Measurements from ENCODE around the gene RPA1.

The RPA1 gene

DNA sequence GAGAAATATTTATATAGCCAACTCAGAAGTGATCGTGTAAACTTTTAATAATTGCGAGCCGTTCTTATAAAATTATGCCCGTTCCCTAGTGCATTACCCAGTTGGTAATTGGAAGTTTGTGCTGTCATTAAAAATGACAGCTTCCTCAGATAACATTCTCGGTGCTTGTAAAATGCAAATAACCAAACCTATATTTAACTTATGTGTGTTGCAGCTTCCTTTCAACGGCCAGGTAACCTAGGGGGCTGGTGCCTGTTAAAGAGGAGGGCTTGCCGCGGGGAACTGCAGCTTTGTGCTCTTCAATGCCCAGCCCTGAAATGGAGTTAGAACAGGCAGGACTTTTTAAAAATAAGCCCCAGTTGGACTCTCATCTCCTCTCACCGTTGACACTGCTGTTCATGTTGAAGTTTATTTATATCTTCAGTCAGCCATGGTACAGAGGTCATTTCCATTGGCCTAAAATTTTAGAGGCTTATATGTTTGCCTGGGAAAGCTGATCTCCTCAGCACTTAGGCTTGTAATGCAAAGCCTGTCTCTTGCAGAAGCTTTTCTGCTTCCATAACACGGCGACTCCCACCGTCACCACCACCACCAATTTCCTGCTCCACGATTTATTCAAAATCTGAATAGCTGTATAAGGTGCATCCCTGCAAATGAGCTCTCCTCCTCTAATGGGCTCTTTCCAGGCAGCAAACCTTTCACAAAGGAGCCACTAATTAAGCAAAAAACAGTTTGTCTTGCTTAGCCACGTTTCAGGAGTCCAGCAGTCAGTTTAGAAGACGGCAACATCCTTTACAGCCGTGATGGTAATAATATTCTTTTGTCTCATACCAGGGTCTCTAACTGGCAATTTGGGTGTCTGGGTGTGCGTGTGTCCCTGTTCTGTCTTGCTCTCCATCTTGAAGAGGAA, 74.7 kb downstream of the RPA1 start:
- intact Hi-C loops (cut with DNase I), result loop anchor here (5.0 kb wide), 1 partner anchor 128 kb away; the partner anchor contains the start of gene DPH1
- no peak for DNase-seq

DNA sequence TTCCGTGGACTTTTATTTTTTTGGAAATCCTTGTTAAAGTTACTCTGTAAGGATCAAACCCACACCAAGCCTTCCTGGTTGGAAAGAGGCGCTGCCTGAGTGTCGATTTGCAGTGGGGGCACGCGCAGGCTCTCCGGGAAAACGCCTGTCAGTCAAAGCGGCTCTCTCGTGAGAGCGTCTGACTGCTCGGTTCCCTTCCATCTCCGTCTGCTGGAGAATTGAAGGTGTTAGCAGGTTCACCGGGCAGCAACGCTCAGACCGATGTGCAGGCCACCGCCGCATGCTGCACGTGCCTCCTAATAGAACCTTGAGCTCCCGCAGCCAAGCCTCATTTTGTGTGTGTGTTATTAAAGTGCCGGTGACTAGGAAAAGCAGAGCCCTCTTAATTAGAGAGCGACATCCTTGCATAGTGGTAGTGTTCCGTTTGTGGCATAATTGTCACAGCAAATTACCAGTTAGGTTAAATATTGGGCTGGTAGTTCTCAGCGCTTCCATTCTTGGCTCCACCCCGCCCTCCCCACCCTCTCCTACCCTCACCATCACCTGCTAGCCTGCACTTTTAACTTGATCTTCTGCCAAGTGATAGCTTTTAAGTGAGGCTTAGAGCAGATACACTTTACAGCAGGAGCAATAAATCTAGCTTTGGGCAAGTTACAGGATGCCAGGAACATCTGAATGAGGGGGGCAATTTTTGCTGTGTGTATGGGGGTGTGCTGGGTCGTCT, 75.5 kb downstream of the RPA1 start:
- peak in 40 of 42 donors; percentile 25 to 81 (median 52) for DNase-seq
- intact Hi-C loops (cut with DNase I), result loop anchor here (5.0 kb wide), 1 partner anchor 127 kb away; the partner anchor contains the start of gene DPH1

DNA sequence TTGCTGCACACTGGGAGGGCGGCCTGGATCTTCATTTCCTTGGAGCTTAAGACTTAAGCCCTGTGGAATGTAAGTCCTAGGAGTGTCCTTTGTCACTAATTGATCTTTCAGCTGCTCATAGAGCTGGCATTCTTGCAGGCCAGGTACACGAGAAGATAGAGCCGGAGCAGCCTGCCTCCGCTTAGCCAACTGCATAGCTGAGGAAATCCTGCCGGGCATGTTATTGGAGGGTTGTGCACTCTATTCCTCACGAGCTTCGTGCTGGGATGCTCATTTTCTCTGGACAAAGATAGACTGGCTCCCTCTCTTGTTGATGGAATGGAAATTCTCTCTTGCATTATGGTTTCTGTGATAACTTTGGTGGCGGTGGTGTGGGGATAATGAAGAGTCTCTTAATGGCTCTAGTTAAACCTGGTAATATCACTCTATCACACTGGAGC, 76.9 kb downstream of the RPA1 start:
- intact Hi-C loops (cut with DNase I), result loop anchor here (5.0 kb wide), 1 partner anchor 126 kb away; the partner anchor contains the start of gene DPH1
- DNase-seq, result no peak

DNA sequence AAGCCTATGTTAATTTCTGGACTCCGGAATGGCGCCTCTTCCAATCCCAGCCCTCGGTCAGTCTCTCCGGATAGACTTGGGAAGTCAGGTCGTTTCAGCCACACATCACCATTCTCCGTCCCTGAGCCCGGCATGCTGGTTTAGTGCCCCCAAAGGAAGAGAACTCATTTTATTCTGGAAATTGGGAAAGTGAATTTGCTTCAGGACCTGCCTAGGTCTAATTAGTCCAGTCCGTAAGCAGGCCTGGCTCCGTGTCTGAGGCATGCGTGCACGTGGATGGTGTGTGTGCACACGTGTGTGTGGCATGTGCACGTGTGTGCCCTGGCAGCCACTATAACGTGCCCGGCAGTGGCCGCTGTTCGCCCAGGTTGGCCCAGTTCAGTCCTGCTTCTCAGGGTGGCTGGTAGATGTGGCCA, 77.4 kb downstream of the RPA1 start:
- no peak for DNase-seq
- intact Hi-C loops (cut with DNase I), result loop anchor here (5.0 kb wide), 1 partner anchor 125 kb away; the partner anchor contains the start of gene DPH1

DNA sequence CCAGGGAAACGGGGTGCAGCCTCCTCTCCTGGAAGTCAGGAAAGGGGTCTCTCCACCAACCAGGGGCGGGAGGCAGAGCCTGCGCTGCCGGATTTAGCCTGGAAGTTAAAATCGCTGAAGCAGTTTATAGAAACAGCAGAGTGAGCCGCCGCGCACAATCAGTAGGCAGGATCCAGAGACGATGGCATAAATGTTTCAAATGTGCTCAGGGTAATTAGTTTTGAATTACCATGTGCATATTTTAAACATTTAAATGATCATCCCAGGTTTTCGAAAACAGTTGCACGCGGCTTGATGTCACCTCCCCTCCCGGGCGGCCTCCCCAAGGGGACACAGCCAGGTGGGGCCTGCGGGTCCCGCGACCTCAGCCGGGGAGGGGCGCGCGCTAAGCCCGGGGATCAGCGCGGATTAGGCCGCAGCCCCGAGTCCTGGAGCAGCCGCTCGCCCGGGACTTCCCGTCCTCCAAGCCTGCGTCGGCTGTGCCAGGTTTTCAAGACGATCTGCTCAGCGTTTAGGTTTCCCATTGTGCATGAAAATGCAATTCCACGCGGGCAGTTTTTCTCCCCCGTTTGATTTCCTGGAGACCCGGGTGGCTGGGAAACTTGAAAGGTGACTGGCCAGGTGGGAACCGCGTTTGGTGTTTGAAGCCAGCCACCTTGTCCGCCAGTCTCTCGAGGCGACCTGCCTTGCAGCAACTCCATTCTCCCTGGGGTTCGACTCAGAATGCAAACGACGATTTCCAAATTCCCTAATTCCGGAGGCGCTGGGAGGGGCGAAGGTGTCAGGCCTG, 78.3 kb downstream of the RPA1 start:
- DNase-seq, result peak in 35 of 42 donors; percentile 12 to 72 (median 43)
- intact Hi-C loops (cut with DNase I), result loop anchor here (5.0 kb wide), 1 partner anchor 124 kb away; the partner anchor contains the start of gene DPH1

DNA sequence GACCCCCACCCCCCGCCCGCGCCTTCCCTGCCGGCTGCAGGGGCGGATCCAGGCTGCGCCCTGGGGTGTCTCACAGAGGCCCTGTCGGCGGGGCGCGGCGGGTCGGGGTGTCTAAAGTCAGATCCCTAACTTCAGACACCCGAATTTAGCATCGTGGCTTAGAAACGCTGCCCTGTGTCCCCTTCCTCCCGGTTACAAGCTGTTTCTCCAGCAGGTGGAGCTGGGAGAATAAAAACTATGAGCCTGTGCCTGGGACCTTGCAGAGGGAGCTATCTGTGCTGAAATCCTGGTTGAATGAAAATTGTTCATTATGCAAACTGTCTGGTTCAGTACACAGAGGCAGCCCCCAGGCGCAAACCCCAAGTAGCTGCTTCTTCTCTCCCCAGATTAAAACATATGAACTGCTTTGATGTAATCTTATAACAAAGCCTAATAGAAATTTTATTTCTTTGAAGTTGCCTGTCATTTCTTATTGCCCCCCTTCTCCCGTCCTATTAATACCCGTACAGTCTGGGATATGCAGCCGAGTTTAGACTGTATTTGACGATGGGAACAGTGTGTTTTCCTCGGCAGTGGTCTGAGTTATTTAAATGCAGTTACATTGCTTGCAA, 79.0 kb downstream of the RPA1 start:
- DNase-seq, result peak; percentile 29 to 88 (median 62)
- intact Hi-C loops (cut with DNase I), result loop anchor here (5.0 kb wide), 1 partner anchor 123 kb away; the partner anchor contains the start of gene DPH1

DNA sequence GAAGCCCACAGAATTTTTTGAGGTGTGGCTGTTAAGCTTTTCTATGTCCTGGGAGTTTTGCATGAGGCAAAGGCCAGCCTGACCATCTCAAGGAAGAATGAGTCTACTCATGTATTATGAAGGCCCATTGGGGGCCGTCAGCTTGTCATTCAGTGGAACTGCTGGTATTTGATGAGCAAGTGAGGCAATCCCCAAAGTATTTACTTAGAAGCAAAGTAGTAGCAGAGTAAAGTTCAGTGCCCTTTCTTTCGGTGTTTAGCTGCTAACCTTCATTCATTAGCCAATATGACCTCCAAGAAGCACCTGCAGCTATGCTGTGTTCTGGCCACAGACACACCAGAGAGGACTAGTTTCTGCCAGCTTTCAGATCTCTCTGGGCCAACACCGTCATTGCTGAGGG, 80.2 kb downstream of the RPA1 start:
- intact Hi-C loops (cut with DNase I), result loop anchor here (5.0 kb wide), 1 partner anchor 122 kb away; the partner anchor contains the start of gene DPH1
- DNase-seq, result no peak

DNA sequence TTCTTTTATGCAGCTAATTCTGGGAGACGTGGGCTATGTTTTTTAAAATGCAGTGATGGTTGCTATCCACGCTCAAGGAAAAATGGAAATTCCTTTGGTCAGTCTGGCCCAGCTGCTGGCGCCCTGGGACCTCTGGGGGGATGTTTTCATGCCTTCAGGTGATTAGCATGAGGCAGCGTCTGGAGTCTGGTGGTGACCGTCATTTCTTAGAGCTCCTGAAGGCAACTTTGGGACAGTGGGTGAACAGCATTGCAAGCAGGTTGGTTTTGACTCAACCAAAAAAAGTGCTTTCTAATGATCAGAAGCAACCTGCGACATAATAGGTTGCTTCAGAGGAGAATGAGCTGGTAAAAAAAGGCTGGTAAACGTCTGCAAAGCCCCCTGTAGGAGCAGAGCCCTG, 82.3 kb downstream of the RPA1 start:
- intact Hi-C loops (cut with DNase I), result no loop called here
- DNase-seq, result no peak

DNA sequence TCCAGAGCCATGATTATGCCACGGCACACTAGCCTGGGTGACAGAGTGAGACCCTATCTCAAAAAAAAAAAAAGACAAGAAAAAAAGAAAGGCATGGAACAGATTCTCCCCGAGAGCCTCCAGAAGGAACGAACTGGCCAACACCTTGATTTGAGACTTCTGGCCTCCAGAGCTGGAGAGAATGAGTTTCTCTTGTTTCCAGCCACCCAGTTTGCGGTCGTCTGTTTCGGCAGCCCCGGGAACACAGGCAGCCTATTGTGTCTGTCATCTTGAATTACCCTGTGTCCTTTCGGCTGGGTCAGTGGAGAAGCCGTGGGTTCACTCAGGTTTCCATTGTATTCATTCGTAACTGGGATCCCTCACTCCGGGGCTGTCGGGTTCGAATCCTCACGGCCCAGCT, 83.9 kb downstream of the RPA1 start:
- intact Hi-C loops (cut with DNase I), result no loop called here
- DNase-seq, result no peak

DNA sequence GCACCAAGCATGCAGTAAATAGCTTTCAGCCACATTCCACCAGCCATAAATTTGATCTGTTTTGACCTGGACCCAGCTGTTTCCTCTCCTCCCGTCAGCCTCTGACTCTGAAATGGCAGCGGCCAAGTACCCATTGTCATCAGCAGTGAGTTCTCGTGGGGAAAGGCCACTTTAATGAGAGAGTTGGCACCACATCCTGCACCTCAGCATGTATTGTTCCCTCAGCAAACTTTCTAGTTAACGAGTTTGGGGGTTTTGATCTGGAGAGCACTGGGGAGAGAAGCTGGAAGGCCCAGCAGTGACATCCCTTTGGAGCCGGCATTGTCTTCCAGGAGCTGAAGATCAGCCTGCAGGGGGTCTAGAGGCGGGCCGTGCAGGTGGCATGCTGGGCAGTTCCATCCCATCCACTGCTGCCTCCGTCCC, 84.9 kb downstream of the RPA1 start:
- intact Hi-C loops (cut with DNase I), result no loop called here
- no peak for DNase-seq

DNA sequence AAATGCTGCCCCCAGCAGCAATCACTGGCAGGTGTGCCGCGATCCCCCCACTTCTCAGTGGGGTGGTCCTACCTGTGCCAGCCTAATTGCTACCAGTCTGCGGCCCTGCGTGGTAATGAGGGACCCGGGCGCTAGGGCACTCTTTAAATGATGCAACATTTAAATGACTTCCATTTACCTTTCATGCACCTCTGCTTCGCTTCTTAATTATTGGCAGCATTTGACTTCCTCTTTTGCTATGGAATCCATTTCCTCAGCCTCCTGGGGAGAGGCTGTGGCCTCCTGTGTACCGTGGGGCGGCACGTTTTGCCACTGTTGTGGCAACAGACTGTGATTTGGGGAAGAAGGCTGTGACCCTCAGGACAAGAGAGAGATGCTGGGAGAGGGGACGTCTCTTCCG, 86.1 kb downstream of the RPA1 start:
- no peak for DNase-seq
- intact Hi-C loops (cut with DNase I), result no loop called here

DNA sequence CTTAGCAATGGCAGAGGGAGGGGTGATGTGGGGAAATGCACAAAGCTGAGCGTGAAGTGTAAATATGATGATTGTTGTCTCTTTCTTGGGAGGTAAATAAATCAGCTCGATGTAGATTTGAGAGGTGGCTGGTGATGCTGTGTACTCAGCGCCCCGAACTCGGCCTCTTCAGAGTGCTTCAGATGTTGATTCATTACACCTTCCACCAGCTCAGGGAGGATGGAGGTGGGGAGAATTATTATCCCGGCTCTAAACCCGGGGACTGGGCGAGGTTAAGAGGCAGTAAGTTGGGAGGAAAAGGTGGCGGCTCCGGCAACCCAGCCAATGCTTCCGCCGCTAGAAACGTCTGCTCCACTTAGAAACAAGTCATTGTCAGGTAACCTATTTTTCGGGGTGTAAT, 86.5 kb downstream of the RPA1 start:
- DNase-seq, result peak in 4 of 42 donors; percentile 9 to 54 (median 16)
- intact Hi-C loops (cut with DNase I), result no loop called here

DNA sequence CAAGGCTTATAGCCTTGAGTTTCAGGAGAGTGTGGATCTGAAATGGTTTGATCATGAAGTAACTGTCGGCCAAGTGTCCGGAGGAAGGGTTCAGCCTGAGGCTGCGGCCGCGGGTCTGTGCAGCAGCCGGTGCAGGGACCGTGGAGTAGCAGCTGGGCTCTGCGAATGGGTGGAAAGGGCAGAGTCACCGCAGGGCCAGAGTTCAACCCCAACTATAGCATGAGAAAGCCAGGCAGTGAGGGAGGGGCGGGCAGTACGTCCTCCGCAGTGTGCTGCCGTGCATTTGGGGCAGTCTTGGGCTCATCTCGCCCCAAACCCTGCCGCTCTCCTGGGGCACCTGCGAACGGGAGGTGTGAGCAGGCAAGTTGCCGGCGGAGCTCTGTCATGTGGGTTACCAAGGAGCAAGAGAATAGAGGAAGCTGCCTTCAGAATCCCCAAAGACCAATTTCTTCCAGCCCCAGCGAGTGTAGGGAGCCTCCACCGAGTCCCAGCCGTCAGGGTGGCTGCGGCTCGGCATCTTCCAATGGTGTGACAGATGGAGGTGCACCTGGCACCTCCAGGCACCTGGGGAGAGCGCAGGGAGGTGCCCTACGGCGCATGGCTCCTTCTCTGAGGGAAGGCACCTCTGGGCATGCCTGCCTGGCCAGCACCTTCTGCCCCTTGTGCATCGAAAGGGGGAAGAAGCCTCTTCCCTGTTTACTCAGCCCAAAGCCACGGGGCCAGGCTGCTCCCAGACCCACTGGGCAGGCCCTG, 87.3 kb downstream of the RPA1 start:
- DNase-seq, result no peak
- intact Hi-C loops (cut with DNase I), result no loop called here

DNA sequence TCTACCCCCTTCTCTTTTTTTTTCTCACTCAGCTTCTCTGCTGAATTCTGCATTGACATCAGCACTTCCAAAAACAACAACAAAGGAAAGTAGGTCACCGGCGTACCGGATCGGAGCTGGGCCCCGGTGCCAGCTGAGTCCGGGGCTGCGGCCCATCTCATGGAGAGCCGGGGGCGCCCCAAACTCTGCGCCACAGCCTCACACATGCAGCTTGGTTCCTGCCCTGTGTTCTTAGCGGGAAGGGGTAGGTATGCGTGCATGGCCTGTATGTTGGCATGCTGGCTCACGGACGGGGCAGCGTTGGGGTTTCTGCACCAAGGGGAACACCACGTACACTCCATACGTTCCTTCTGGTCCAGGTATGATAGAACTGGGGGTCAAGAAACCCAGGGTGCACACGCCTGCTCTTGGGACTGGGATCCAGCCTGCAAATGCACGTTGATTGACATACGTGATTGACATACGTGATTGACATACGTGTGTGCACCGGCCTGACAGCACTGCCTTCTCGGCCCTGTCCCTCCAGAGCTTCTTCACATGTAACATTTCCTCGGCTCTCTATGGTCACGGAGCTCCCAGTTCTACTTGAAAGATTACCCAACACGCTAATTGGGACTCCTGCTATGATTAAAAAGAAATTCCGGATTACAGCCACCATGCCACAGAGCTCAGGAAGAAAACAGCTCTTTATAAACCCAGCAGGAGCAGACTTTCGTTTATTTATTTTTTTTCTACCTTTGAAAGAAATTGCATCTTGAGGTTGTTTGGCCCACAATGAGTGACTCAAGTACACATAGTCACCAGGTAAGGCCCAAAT, 88.7 kb downstream of the RPA1 start:
- intact Hi-C loops (cut with DNase I), result no loop called here

DNA sequence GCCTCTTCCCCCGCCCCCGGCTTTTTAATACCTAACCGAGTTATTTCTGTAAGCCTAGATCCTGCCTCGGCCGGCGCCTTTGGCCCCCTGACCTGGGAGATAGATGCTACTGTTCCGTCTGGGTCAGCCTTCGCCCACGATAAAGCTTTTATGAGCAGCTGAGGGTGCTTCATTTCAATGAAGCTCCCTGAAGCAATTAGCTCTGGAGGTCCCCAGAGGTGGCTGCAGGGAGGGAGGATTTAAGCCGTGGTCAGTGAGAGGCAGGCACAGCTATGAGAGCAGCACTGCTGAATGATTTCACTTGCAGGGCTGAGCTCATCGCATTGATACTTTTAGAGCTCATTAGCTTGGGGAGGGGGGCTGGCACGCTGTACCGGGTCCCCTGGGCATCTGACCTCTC, 89.4 kb downstream of the RPA1 start:
- DNase-seq, result no peak
- intact Hi-C loops (cut with DNase I), result no loop called here

More for the DNA sequence above, 88.7 kb downstream of the RPA1 start:
- no peak for DNase-seq

DNA sequence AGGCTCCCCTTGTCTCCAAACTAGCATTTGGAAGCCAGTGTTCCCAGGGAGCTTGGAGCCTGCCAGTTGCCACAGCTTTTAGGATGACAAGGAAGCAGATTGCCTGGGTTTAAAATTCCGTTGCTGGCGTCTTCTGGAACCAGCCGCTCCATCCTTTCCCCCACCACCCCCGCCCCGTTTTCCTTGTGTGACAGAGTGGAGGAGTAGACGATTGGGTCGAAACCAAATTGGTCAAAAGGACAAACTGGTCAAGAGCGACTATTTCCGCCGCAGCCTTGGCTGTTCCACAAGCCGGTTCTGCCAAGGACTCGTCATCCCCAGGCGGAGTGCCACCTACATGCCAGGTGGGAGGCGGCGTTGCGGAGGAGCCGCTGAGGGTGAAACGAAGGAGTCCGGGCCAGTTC, 91.1 kb downstream of the RPA1 start:
- intact Hi-C loops (cut with DNase I), result loop anchor here (10.0 kb wide), 1 partner anchor 64 kb away; no protein-coding TSS in a partner anchor
- DNase-seq, result peak; percentile 34 to 89 (median 70)

DNA sequence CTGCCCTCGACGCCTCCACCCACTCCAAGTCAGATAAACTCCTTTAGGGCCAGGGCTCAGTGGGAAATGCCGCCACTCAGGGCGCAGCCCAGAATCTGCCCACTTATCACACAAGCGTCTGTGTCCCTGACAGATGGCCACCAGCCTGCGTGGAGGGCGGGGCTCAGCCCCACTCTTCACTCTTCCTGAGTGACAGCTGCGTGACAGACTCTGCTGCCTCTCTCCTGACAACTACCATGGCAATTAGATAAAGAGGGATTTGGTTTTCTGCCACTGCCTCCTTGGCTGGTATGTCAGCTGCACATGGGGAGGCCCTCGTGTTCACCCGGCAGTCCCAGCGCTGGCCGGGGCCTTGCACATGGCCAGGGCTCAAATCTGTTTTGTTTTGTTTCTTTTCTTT, 99.2 kb downstream of the RPA1 start:
- DNase-seq, result peak in 2 of 42 donors; percentile 7 to 21
- intact Hi-C loops (cut with DNase I), result loop anchor here (10.0 kb wide), 1 partner anchor 56 kb away; no protein-coding TSS in a partner anchor
